ENCODE results near the gene NFIA.

Gene NFIA

GRCh38 chr1:61313906-61314422 is 231.6 kb downstream of the NFIA start:
- DNase-seq: no peak

- no peak for DNase-seq
Observed at GRCh38 chr1:61315011-61315410, 232.7 kb downstream of the NFIA start.

GRCh38 chr1:61316493-61316892 is 234.1 kb downstream of the NFIA start:
- no peak for DNase-seq

- no peak for DNase-seq
Observed at GRCh38 chr1:61318319-61319125, 236.2 kb downstream of the NFIA start.

DNA sequence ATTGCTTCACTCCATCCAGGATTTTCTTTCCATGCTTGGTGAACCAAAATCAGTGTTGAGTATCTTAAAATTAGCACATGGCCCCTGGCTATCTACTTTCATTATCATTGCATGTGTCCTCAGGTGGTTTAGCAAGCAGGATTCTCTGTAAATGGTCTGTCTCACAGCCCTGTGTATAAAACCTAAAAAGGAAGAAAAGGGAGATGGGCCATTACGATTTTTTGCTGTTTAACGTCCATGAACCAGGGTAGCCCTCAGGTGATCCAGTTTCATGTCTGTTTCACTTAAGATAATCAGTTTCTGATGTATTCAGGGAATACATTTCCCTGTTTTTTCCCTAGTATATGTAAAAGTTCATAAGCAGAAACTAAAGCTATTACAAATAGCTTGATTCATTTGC is 238.2 kb downstream of the NFIA start:
- no peak for DNase-seq

DNA sequence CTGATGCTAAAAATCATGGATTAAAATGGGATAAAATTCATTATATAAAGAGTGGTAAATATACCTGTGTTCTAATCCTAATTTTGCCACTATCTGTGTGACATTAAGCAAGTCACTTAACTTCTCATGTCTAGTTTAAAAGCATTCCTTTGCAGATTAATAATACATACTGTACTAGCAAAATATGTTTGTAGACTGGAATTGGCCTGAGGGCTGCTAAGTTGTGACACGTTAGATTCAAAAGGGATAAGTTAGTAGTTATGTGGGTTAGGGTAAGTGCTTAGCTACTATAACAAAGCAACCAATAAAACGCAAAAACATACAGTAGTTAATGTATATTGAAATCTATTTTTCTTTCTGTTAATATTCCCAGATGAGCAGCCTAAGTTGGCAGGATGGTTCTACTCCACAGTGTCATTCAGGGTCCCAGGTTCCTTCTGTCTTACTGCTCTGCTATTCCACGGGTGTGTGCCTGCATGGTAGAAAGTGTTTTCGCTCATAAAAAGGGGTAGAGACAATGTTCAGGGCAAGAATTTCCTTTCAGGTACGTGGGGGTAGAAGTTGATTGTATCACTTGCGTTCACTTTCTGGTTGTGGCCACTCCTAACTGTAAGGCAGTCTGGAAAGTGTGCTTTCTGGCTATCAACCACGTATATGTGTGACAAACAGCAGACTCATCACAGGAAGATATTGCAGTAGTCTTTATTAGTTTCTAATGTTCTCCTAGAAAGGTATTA is 239.8 kb downstream of the NFIA start:
- no peak for DNase-seq

- DNase-seq: no peak
Observed at GRCh38 chr1:61322769-61323168, 240.4 kb downstream of the NFIA start.

GRCh38 chr1:61323681-61324328 is 241.4 kb downstream of the NFIA start:
- DNase-seq: no peak

- no peak for DNase-seq
Observed at GRCh38 chr1:61326713-61327112, 244.4 kb downstream of the NFIA start.

- no peak for DNase-seq
Observed at GRCh38 chr1:61327436-61327835, 245.1 kb downstream of the NFIA start.

DNA sequence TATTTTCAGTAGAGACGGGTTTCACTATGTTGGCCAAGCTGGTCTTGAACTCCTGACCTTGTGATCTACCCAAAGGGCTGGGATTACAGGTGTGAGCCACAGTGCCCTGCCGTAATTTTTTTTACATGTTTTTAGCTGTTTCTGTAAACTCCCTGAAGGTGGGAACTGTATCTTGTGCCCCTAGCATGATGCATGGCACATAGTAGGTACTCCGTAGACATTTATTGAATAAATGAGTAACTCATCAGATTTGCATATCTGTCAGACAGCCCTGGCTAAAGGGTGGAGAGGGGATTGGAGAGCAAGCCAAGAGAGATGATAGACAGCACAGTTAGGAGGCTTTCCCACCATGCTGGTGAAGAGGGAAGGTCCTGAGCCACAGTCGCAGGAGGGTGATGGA is 247.2 kb downstream of the NFIA start:
- DNase-seq: no peak

- DNase-seq: no peak
Observed at GRCh38 chr1:61330018-61330417, 247.7 kb downstream of the NFIA start.

DNA sequence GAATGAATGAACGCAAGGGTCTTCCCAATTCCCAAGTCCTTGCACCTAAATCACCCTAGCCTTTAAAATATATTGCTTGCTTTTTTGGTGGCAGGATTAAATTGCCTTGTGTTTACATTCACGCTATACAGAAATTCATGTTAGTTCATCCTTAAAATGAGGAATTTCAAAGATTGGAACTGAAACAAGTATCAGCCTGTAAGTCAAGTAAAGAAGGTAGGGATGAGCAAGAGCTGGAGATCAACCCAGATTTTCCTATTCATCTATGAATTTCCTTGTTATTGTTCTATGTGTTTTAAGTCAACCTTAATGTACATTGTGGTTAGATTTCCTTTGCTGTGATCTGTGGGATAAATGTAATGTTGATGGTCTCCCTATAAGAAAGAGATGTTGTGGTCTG is 248.2 kb downstream of the NFIA start:
- DNase-seq: no peak

- no peak for DNase-seq
Observed at GRCh38 chr1:61332196-61332753, 249.9 kb downstream of the NFIA start.

DNA sequence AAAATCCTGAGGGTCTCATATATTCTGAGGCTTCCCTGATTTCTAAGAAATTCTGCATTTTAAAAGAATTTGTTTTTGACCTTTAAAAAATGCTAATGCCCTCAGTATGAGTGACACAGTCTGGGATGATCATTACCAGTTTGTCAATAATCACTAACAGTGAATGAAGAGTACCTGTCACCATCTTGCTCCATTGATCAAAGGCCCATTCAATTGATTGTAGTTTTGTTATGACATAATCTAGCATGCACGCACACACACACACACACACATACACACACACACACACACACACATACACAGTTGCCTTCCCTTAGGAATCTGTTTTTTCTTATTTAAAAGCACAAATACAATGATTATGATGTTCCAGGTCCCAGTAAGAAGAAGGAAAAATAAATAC is 250.4 kb downstream of the NFIA start:
- no peak for DNase-seq

- DNase-seq: no peak
Observed at GRCh38 chr1:61334718-61335589, 252.6 kb downstream of the NFIA start.

DNA sequence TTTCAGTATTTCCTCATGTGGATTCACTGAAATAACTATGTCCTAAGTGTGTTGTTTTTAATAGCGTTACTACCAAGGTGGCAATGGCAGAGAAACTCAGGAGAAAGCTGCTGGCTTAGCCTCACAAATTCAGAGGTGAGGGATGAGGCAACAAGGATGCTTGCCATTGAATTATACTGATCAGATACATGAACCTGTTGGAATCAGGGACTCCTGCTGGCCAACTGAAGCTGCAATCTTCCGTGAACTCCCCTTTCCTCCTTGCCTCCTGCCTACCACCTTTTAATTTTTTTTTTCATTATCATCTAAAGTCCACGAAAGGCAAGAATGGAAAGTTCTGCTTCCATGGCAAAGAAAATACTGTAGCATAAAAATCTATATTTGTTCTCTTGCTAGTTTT is 254.7 kb downstream of the NFIA start:
- DNase-seq: no peak

- DNase-seq: no peak
Observed at GRCh38 chr1:61337441-61337951, 255.1 kb downstream of the NFIA start.

DNA sequence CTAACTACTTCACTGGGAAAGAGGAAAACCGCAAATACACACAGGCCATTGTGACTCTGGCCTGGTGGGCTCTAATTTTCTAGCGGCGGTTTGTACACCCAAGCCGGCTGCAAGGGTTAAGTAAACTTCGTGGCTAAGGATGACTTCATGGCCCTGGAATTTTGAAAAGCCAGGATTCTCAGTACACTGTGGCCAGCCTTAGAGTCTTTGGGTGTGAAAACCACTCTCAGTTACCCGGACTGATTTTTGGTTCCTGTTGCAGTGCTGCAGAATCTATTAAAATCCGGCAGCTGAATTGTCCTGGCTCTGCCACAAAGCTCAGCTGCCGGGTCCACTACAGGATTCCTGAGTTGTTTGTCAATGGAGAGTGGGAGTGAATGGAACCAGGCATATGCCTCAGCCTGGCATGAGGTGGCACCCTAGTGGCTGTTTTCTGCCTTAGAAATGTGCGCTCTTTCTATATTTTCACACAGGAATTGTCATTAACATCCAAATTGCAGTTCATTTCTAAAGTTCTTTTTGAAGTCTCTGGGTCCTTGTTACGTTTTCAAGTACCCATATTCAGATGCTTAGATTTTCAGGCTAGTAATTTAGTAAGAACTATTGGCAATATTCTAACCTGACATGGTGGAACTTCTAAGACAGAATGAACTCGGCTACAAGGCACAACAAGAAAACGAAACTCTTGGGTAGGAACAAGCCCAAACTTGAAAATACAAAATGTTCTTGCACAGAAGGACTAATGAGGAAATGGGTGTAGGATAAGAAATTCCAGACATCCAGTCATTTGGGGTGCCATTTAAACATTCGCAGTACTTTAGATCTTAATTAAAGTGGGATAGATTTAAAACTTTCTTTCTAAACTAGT is 255.9 kb downstream of the NFIA start:
- DNase-seq: no peak

- DNase-seq: no peak
Observed at GRCh38 chr1:61338899-61339298, 256.5 kb downstream of the NFIA start.

- DNase-seq: no peak
Observed at GRCh38 chr1:61341426-61341825, 259.1 kb downstream of the NFIA start.
